CD4-positive, alpha-beta T cell treated with Interleukin-4 for 1 hour (primary cell): ENCODE measurements around the gene MAGEC3.
"Not testable (repeated sequence)": the region's sequence is repeated elsewhere in the genome, so short reads cannot be mapped to it uniquely, and the experiment has no call there.

Source experiments
- DNase-seq, 2 donors: peaks; one replicate each; pipeline ENCODE4 v3.0.0-alpha.2; 2020 to 2022

The MAGEC3 gene, protein sequence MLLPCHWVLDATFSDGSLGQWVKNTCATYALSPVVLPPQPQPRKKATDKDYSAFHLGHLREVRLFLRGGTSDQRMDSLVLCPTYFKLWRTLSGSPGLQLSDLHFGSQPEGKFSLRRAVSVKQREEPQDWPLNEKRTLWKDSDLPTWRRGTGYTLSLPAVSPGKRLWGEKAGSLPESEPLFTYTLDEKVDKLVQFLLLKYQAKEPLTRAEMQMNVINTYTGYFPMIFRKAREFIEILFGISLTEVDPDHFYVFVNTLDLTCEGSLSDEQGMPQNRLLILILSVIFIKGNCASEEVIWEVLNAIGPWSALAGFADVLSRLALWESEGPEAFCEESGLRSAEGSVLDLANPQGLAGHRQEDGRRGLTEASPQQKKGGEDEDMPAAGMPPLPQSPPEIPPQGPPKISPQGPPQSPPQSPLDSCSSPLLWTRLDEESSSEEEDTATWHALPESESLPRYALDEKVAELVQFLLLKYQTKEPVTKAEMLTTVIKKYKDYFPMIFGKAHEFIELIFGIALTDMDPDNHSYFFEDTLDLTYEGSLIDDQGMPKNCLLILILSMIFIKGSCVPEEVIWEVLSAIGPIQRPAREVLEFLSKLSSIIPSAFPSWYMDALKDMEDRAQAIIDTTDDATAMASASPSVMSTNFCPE

GRCh38 chrX:141838016-141838415, at the start of gene MAGEC3:
Gene MAGEC3, plus strand, starts transcription at chrX:141838316. Its CDS starts 0 bp downstream, at chrX:141838316.
- no peak for DNase-seq

DNA sequence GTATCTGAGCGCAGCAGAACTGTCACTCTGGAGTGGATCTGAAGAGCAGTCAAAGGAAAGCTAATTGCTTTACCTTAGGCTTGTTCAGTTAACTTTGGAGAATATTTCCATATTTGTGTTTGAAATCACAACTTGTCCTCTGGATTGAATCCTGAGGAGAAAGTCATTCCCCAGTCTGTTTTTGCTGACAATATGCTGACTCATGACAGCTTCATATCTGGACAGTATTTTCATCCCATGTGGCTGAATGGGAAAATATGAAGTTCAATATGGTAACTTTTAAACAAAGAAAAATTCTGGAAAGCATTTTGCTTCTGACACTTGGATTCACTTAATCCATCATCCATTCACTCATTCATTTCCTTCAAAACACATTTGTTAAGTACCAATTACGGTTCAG, 46.3 kb upstream of the MAGEC3 start:
- DNase-seq: no peak

DNA sequence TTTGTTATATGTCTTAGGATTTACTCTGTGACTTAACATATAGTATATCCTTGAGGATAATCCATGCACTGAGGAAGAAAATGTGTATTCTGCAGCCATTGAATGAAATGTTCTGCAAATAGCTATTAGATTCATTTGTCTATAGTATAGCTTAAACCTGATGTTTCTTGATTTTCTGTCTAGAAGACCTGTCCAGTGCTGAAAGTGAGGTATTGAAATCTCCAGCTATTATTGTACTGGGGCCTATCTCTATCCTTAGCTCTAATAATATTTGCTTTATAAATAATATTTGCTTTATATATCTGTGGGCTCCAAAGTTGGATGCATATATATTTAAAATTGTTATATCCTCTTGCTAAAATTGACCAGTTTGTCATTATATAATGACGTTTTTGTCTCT, 26.7 kb upstream of the MAGEC3 start:
- no peak for DNase-seq

GRCh38 chrX:141814213-141814857, 23.8 kb upstream of the MAGEC3 start:
- DNase-seq: no peak

- no peak for DNase-seq
Observed at GRCh38 chrX:141815904-141816303, 22.2 kb upstream of the MAGEC3 start.

GRCh38 chrX:141832247-141832646, 5.9 kb upstream of the MAGEC3 start:
- DNase-seq: no peak

GRCh38 chrX:141839856-141840255, 1.7 kb downstream of the MAGEC3 start:
- no peak for DNase-seq

GRCh38 chrX:141857479-141857878, 19.4 kb downstream of the MAGEC3 start:
- DNase-seq: no peak

DNA sequence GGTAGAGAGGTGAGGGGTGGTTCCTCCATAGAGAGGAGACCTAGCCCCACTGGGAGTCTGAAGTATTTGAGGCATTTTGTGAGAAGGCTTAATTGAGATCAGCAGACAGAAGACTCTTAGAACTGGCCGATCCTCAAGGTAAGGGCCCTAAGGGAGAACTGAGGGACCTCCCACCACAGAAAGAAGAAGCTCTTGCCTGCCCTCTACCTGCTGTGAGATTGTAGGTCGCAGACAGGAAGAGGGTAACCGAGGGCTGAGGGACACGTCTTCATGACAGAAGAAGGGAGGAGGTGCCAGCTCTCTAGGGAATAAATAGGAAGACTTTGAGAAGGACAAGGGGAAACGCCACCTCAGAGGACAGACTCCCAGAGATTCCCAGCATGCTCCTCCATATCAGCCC, 41.5 kb downstream of the MAGEC3 start:
- DNase-seq: no peak

DNA sequence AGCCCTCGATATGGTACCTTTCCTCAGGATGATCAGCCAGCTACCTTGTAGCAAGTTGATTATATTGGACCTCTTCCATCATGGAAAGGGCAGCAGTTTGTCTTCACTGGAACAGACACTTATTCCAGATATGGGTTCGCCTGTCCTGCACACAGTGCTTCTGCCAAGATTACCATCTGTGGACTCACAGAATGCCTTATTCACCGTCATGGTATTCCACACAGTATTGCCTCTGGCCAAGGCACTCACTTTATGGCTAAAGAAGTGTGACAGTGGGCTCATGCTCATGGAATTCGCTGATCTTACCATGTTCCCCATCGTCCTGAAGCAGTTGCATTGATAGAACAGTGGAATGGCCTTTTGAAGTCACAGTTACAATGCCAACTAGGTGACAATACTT, 50.7 kb downstream of the MAGEC3 start:
- DNase-seq: not testable (repeated sequence)

GRCh38 chrX:141894733-141895132, 56.6 kb downstream of the MAGEC3 start:
- no peak for DNase-seq

DNA sequence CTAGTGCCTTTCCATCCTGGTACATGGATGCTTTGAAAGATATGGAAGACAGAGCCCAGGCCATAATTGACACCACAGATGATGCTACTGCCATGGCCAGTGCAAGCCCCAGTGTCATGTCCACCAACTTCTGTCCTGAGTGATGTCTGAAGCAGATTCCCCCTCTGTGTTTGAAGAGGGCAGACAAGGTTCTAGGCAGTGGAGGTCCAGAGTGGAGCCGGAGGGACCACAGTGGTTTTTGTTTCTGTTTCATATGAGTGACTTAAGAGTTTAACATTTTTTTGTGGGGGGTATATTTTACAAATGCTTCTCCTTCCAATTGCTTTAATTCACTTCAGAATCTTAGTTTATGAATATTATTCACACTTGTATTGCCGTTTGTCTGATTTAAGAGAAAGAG, 59.6 kb downstream of the MAGEC3 start:
- no peak for DNase-seq

GRCh38 chrX:141902366-141902765, 64.2 kb downstream of the MAGEC3 start:
- no peak for DNase-seq

DNA sequence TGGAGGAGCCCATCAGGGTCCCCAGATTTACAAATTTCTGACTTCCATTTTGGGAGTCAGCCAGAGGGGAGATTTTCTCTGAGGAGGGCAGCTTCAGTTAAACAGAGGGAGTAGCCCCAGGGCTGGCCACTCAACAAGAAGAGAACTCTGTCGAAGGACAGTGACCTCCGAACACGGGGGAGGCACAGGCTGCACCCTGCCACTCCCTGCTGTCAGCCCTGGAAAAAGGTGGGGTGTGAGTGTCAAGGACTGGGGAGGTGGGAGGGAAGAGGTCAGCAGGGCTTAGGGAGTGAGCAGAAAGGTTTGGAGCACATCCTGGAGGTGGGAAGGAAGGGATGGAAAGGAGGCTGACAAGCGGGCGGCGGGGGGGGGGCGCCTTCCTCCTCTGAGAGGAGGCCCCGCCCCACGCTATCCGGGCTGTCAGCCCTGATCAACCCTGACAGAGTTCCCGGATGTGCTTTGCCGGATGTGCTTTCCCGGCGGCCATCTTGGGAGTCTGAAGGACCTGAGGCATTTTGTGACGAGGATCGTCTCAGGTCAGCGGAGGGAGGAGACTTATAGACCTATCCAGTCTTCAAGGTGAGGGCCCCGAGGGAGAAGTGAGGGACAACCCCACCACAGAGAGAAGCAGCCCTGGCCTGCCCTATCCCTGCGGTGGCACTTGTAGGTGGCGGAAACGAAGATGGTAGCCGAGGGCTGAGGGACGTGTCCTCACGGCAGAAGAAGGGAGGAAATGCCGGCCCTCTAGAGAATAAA, 65.5 kb downstream of the MAGEC3 start, which contains the start of gene MAGEC1:
Gene MAGEC1 (plus strand): TSS at position 495 of the 756 bp plus-strand sequence. CDS start 1,179 bp downstream, outside the sequence.
- no peak for DNase-seq

GRCh38 chrX:141904262-141904661, 66.1 kb downstream of the MAGEC3 start:
- DNase-seq: no peak

- DNase-seq: no peak
Observed at GRCh38 chrX:141917801-141918200, 79.7 kb downstream of the MAGEC3 start.

- DNase-seq: no peak
Observed at GRCh38 chrX:141924293-141924692, 86.2 kb downstream of the MAGEC3 start.

DNA sequence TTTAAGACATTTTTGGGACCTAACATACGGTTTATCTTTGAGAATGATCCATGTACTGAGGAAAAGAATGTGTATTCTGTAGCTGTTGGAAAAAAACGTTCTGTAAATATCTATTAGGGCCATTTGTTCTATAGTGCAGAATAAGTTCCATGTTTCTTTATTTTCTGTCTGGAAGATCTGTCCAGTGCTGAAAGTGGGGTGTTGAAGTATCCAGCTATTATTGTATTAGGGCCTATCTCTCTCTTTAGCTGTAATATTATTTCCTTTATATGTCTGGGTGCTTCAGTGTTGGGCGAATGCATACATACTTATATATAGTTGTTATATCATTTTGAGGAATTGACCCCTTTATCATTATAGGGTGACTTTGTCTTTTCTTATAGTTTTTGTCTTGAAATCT, 90.3 kb downstream of the MAGEC3 start:
- DNase-seq: no peak

GRCh38 chrX:141934059-141934641, 96.0 kb downstream of the MAGEC3 start:
- DNase-seq: no peak

DNA sequence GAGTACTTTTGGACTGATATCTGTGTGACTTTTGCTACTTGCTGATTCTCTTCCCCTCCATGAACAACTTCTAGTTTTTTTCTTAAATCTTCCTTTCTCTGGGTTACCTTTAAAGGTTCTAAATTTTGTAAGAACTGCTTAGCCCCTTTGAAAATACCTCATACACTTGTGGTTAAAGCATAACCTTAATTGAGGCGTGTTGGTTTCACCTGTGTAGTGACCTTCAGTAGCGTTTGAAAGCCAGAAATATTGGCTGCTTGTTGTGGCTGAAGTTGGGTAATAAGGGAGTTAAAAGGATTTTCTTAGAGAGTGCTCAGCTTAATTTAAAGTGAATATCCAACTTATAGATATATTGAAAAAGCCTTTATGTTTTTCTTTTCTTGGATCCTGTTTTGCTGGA, 97.5 kb downstream of the MAGEC3 start:
- DNase-seq: no peak

- DNase-seq: no peak
Observed at GRCh38 chrX:141936080-141936479, 98.0 kb downstream of the MAGEC3 start.

DNA sequence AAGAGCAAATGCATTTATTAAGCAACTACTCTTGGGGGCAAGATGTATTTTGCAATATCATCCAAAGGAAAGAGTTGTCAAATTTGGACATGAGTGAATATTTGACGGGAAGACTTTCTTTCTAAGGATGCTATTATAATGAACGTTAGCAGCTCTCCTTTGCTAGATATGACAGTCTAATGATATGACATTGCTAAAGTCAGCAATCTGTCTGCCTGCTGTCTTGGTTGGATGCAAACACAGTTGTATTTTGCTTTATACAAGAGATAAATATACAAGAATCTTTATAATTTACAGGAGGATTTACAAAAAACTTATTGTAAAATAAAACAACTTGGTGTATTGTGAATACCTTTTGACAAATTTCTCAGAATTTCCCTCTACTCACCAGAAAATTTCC, 103.1 kb downstream of the MAGEC3 start:
- DNase-seq: no peak

GRCh38 chrX:141945426-141945825, 107.3 kb downstream of the MAGEC3 start:
- DNase-seq: no peak
